ENCODE data around the gene CTSC.

Gene CTSC

DNA sequence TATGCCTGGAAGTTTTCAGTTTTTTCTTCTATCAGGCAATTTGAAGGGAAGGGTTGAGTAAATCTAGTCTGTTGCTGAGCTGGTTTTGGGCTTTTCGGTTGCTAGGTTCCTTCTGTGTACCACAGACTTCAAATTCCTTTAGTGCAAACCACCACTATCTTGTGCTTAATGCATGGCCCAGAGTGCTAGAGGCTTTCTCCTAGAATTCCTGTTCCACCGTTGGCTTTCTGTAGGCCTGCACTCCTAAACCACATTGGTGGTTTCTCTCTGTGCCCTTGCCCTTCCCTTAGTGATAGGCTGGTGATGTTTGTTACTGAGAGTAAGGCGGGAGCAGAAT is 47.1 kb upstream of the CTSC start:
- no peak overlapping the region for H3K4me3 ChIP-seq (ENCODE audit: low read depth, low read length)
- no peaks in the 10 kb centered on the region for H3K36me3 ChIP-seq (ENCODE audit: control insufficient read depth in 2 of 2, insufficient read depth in 1 of 2, low read length in 2 of 2)
- no peak overlapping the region for H3K27ac ChIP-seq (ENCODE audit: extremely low read depth, low read depth, low read length)
- peaks cover 7% of the 10 kb centered on the region; the same call in 1 of the 2 replicates for H3K4me1 ChIP-seq (ENCODE audit: control insufficient read depth, insufficient read depth, low read length)
- ChIA-PET CTCF (no interaction called here), POLR2A (no interaction called here)
- no peaks in the 10 kb centered on the region for H3K9me3 ChIP-seq (ENCODE audit: control insufficient read depth, insufficient read depth, low read depth, low read length)
- peak; percentile 10 for TF ChIP-seq ZNF335 (tag by site-specific recombination; conservative IDR thresholded peaks at IDR 0.05)
- TF ChIP-seq, protein P1, sequence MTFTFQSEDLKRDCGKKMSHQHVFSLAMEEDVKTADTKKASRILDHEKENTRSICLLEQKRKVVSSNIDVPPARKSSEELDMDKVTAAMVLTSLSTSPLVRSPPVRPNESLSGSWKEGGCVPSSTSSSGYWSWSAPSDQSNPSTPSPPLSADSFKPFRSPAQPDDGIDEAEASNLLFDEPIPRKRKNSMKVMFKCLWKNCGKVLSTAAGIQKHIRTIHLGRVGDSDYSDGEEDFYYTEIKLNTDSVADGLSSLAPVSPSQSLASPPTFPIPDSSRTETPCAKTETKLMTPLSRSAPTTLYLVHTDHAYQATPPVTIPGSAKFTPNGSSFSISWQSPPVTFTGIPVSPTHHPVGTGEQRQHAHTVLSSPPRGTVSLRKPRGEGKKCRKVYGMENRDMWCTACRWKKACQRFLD (tag by site-specific recombination; IDR thresholded peaks at IDR 0.05) = no peak

DNA sequence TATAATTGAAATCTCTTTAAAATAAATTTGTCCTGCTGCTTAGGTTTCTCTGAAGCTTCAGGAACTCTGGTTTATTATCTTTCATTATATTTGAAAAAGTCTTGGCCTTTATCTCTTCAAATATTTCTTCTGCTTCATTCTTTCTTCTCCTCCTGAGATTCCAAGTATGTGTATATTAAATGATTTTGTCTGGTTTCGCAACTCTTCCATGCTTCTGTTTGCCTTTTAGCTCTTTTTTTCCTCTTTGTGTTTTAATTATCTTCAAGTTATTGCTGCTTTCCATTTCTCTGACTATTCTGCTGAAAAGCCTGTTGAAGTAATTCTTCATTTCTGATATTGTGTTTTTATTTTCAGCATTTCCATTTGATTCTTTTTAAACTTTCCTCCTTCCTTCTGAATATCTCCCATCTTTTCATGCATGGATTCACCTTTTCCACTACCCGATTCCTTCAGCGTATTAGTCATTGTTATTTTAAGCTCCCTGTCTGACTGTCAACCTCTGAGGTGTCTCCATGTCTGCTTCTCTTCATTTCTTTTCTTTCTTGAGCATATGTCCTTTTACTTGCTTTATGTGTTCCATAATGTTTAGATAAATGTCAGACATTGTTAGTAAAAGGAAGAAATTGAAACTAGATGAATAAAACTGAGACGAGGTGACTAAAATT is 46.6 kb upstream of the CTSC start:
- CTCF ChIA-PET = interaction anchor here (0.7 to 0.9 kb wide), 2 partner anchors 75 to 136 kb away, joined by 3 read pairs; no protein-coding TSS in a partner anchor
- no peak overlapping the region for H3K27ac ChIP-seq (ENCODE audit: extremely low read depth, low read depth, low read length)
- TF ChIP-seq ZNF785 (tag by site-specific recombination; IDR thresholded peaks at IDR 0.05) = no peak
- TF ChIP-seq PRDM6 (tag by site-specific recombination; IDR thresholded peaks at IDR 0.05) = 0 out of 2 replicates have a peak, but pooled peaks have one; percentile 26
- TF ChIP-seq KLF8 (tag by site-specific recombination; IDR thresholded peaks at IDR 0.05) = no peak
- TF ChIP-seq ZNF571 (tag by site-specific recombination; IDR thresholded peaks at IDR 0.05) = no peak
- no peak for TF ChIP-seq PRDM2 (tag by site-specific recombination; IDR thresholded peaks at IDR 0.05; ENCODE audit: borderline replicate concordance)
- TF ChIP-seq ZNF19 (tag by site-specific recombination; IDR thresholded peaks at IDR 0.05; ENCODE audit: low read depth) = no peak
- TF ChIP-seq WT1 (tag by site-specific recombination; IDR thresholded peaks at IDR 0.05) = peak; percentile 46; the same call in 1 of the 2 replicates
- TF ChIP-seq IKZF3 (tag by site-specific recombination; IDR thresholded peaks at IDR 0.05) = no peak
- TF ChIP-seq ZBTB1 (tag by site-specific recombination; IDR thresholded peaks at IDR 0.05) = no peak
- no peak for TF ChIP-seq KLF1 (tag by site-specific recombination; IDR thresholded peaks at IDR 0.05)
- no peak for TF ChIP-seq ZNF610 (tag by site-specific recombination; IDR thresholded peaks at IDR 0.05; ENCODE audit: borderline replicate concordance)
- TF ChIP-seq, protein P2, sequence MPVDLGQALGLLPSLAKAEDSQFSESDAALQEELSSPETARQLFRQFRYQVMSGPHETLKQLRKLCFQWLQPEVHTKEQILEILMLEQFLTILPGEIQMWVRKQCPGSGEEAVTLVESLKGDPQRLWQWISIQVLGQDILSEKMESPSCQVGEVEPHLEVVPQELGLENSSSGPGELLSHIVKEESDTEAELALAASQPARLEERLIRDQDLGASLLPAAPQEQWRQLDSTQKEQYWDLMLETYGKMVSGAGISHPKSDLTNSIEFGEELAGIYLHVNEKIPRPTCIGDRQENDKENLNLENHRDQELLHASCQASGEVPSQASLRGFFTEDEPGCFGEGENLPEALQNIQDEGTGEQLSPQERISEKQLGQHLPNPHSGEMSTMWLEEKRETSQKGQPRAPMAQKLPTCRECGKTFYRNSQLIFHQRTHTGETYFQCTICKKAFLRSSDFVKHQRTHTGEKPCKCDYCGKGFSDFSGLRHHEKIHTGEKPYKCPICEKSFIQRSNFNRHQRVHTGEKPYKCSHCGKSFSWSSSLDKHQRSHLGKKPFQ (tag by site-specific recombination; IDR thresholded peaks at IDR 0.05) = no peak
- no peak for TF ChIP-seq ZNF561 (tag by site-specific recombination; IDR thresholded peaks at IDR 0.05; ENCODE audit: borderline replicate concordance)
- no peak for TF ChIP-seq ZFP37 (tag by site-specific recombination; IDR thresholded peaks at IDR 0.05)
- 0 out of 2 replicates have a peak, but pooled peaks have one; percentile 20 for TF ChIP-seq PRDM1 (tag by site-specific recombination; IDR thresholded peaks at IDR 0.05)
- TF ChIP-seq SP7 (tag by site-specific recombination; IDR thresholded peaks at IDR 0.05) = no peak
- no peak for TF ChIP-seq ATF2 (tag by site-specific recombination; IDR thresholded peaks at IDR 0.05; ENCODE audit: low read depth)
- no peak for TF ChIP-seq ZNF670 (tag by site-specific recombination; IDR thresholded peaks at IDR 0.05; ENCODE audit: low read depth)
- peak; percentile 77 for TF ChIP-seq ZNF335 (tag by site-specific recombination; conservative IDR thresholded peaks at IDR 0.05)
- TF ChIP-seq ZNF362 (tag by site-specific recombination; IDR thresholded peaks at IDR 0.05) = no peak

More for the DNA sequence above, 46.6 kb upstream of the CTSC start:
- Histone ChIP-seq H3K9me3 (ENCODE audit: control insufficient read depth, insufficient read depth, low read depth, low read length) (no peaks in the 10 kb centered on the region), H3K4me1 (ENCODE audit: control insufficient read depth, insufficient read depth, low read length) (peaks cover 7% of the 10 kb centered on the region; the same call in 1 of the 2 replicates), H3K36me3 (ENCODE audit: control insufficient read depth in 2 of 2, insufficient read depth in 1 of 2, low read length in 2 of 2) (no peaks in the 10 kb centered on the region), H3K4me3 (ENCODE audit: low read depth, low read length) (no peak overlapping the region)
- POLR2A ChIA-PET = no interaction called here
